HG03521 (cell line): ENCODE data around the gene TPI1.

Experiments
- ATAC-seq: cut with Tn5 transposase; IDR thresholded peaks from one replicate; pipeline ENCODE4 v1.9.1; 2021; ENCODE audit warnings: mild to moderate bottlenecking, moderate library complexity; ENCODE audit not compliant: unreplicated experiment

Gene TPI1

GRCh38 chr12:6867413-6868210 lies at the start of gene TPI1:
TSS of gene TPI1 (plus strand) at chr12:6867531. CDS start at chr12:6867567, 36 bp downstream.
- peak; percentile 49 for ATAC-seq

GRCh38 chr12:6817662-6818157 lies 49.6 kb upstream of the TPI1 start:
- no peak for ATAC-seq

- no peak for ATAC-seq
Observed at GRCh38 chr12:6818222-6818621, 49.1 kb upstream of the TPI1 start.

GRCh38 chr12:6818645-6819044 lies 48.7 kb upstream of the TPI1 start:
- no peak for ATAC-seq

GRCh38 chr12:6819106-6820030 lies 48.0 kb upstream of the TPI1 start:
- no peak for ATAC-seq

- no peak for ATAC-seq
Observed at GRCh38 chr12:6820166-6820565, 47.2 kb upstream of the TPI1 start.

- no peak for ATAC-seq
Observed at GRCh38 chr12:6821591-6822425, 45.5 kb upstream of the TPI1 start, which contains the start of gene GPR162. TSS of gene GPR162 (plus strand) at chr12:6821821. CDS start at chr12:6823899, 2,078 bp downstream.

GRCh38 chr12:6822426-6823135 lies 44.8 kb upstream of the TPI1 start:
- no peak for ATAC-seq

GRCh38 chr12:6823182-6824084 lies 43.9 kb upstream of the TPI1 start:
- no peak for ATAC-seq

- ATAC-seq = no peak
Observed at GRCh38 chr12:6824085-6824775, 43.1 kb upstream of the TPI1 start.

GRCh38 chr12:6824901-6825381 lies 42.4 kb upstream of the TPI1 start:
- no peak for ATAC-seq

- ATAC-seq = no peak
Observed at GRCh38 chr12:6825398-6826124, 41.8 kb upstream of the TPI1 start.

GRCh38 chr12:6826125-6826733 lies 41.1 kb upstream of the TPI1 start:
- ATAC-seq = no peak

GRCh38 chr12:6826734-6827436 lies 40.4 kb upstream of the TPI1 start:
- ATAC-seq = no peak

GRCh38 chr12:6827437-6827911 lies 39.9 kb upstream of the TPI1 start:
- no peak for ATAC-seq

- ATAC-seq = no peak
Observed at GRCh38 chr12:6827982-6828780, 39.1 kb upstream of the TPI1 start, which contains the start of gene P3H3. TSS of gene P3H3 (plus strand) at chr12:6828407. CDS start at chr12:6828441, 34 bp downstream.
